ENCODE results near the gene NDUFB10.

- TF ChIP-seq CTCF (IDR thresholded peaks at IDR 0.05) (no peak), POLR2A (IDR thresholded peaks at IDR 0.05) (peak; percentile 83), EP300 (IDR thresholded peaks at IDR 0.05; ENCODE audit: low read depth) (no peak)
Measured at GRCh38 chr16:1985466-1986150, 26.3 kb downstream of the NDUFB10 start.
